NK-92 (cell line): ENCODE results near the gene MTCL3.
"Not testable (repeated sequence)": the region's sequence is repeated elsewhere in the genome, so short reads cannot be mapped to it uniquely, and the experiment has no call there.

ENCODE experiments used
- DNase-seq: peaks from one replicate; lab custom pipeline; 2025; ENCODE audit not compliant: unreplicated experiment; lab: John Stamatoyannopoulos, UW

Gene MTCL3

GRCh38 chr6:127439718-127440117 is 79.4 kb downstream of the MTCL3 start:
- DNase-seq, result no peak

GRCh38 chr6:127436578-127437110 is 82.5 kb downstream of the MTCL3 start:
- no peak for DNase-seq

- DNase-seq, result no peak
Observed at GRCh38 chr6:127435626-127436220, 83.4 kb downstream of the MTCL3 start.

- DNase-seq, result no peak
Observed at GRCh38 chr6:127434651-127435050, 84.5 kb downstream of the MTCL3 start.

GRCh38 chr6:127428562-127428961 is 90.6 kb downstream of the MTCL3 start:
- DNase-seq, result not testable (repeated sequence)

GRCh38 chr6:127423921-127424320 is 95.2 kb downstream of the MTCL3 start:
- no peak for DNase-seq
